HG02759 (cell line): Measurements from ENCODE around the gene ACVR2B.

Experiments used
- ATAC-seq: cut with Tn5 transposase; IDR thresholded peaks from one replicate; pipeline ENCODE4 v1.9.1; 2021; ENCODE audit warnings: mild to moderate bottlenecking, moderate library complexity; ENCODE audit not compliant: unreplicated experiment

ACVR2B gene

DNA sequence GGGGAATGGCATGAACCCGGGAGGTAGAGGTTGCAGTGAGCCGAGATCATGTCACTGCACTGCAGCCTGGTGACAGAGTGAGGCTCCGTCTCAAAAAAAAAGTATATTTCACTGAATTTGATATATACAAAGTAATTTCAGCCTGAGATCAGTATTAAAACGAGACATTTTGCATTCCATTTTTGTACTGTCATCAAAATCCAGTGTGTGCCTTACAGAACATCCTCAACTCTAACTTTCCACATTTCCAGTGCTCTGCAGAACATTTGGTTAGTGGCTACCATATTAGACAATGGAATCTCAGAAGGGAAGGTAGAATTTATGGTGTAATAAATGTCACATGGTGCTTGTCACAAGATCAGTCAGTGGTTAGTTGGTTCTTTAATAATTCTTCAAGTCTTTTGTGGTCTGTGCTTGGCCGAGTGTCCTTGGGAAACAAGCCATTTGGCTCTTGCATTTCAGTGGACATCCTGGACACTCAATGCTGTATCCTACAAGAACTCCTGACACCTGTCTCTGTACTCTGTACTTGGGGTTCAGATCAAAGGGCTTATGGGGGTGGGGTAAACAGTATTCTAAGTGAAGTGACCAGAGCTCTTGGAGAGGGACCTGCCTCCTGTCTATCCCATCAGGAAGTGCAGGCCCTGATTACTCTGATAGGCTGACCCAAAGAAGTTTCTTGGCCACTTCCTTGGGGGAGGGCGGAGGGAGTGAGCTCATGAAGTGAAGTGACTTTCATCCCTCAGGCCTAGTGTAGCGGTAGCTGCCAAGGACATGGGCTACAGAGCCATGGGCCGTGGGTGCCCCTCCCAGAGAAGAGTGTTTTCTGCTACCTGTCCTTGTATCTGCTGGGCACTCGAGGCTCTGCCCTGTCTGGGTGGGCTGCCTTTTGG is 3.7 kb downstream of the ACVR2B start:
- ATAC-seq = no peak

DNA sequence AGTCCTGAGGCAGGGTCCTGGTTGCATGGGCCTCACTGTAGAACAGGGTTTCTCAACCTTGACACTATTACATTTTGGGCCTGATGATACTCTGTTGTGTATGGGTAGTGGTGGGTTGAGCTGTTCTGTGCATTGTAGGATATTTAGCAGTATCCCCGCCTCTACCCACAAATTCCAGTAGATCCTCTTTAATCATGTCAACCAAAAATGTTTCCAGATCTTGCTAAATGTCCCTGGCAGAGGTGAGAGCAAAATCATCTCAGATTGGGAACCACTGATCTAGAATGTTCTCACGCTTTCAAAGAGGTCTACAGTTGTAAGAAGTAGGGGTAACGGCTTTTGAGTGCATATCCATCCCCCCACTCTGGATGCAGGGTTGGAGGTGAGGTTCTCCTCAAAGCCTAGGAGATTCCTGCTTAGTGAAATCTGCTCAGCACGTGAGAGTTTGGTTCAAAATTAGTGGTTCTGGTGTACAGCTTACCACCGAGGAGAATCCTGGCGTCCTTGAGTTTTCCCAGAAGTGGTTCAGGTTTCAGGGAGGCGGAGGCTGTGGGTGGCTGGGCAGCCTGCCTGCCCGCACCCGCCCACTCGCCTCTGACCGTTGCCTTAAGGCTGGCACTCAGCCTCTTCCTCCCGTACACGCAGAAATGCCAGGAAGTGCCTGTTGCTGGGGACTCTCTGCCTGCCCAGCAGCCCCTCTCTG is 5.3 kb downstream of the ACVR2B start:
- no peak for ATAC-seq

DNA sequence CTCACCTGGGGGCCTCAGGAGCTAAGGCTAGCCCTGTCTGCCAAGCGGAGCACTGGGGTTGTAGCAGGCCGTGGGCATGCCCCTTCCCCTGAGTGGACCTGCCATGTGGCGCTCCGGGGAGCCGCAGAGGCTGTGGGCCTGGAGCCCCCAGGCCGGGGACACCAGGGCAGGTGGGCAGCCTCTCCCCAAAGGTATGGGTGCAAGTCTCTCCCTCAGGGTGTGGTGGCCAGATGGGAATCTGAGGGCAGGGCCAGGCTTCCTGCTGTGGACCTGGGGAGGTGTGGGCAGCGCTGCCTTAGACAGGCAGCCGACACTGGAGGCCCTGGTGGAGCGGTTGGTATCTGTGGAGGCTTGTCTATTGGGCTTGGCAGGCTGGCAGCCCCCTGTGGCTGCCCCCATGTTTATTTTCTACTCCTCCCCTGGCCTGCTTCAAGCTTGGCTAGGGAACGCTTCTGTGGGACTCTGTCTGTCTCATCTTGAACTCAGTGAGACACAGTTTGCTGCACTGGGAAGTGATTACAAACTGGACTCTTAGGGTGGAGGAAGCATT is 5.9 kb downstream of the ACVR2B start:
- no peak for ATAC-seq

DNA sequence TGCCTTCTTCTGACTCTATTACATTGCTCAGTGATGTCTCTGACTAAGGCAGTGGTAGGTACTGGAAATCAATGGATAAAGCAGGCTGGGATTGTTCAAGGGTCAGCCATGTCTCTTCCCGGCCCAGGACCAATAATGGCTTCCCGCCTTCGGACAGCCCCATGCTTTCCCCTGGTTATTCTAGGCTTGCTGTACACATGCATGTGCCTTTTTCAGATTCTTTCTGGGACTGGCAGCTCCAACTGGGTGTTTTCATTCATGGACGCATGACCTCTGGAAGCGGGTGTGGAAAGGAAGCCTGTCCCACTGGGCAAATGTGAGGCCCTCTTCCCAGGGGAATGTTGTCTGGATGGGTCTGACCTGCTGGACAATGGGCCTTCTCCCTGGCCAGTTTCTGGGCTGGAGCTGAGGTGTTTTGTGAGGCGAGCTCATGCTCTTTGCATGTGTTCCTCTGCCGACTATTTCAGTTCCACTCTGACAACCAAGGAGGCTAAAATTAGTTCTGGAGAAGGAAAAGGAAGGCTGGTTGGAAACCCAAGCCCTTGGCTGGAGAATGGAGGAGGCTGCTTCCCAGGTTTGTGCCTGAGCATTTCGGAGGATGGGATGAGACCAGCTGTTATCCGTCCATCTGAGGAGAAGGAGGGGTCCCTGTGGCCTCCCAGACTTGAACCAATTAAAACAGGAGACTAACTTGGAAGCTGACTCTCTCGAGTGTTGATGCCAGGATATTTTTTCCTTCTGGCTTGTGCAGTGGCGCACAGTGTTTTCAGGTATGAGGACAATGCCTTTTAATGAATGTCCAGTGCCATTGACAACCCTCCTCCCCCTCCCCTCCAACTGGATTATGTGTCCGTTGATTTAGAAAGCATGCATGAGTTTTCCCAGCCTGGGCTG is 6.9 kb downstream of the ACVR2B start:
- no peak for ATAC-seq

DNA sequence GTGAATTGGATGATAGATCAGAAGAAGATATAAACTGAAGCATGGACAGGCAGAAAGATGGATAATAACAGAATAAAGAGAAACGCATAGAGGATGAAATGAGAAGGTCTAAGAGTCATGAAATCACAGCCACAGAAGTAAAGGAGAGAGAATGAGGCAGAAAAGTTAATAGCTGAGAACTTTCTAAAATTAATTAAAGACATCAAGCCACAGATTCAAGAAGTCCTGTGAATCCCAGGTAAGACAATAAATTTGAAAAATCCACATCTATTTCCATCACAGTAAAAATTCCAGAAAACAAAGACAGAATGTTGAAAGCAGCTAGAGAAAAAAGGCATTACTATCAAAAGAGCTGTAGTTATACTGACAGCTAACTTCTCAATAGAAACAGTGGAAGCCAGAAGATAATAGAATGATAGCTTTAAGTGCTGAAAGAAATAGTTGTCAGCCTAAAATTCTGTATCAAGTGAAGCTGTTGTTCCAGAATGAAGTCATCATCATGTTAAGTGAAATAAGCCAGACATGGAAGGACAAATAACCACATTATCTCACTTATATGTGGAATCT is 12.0 kb downstream of the ACVR2B start:
- ATAC-seq = no peak

DNA sequence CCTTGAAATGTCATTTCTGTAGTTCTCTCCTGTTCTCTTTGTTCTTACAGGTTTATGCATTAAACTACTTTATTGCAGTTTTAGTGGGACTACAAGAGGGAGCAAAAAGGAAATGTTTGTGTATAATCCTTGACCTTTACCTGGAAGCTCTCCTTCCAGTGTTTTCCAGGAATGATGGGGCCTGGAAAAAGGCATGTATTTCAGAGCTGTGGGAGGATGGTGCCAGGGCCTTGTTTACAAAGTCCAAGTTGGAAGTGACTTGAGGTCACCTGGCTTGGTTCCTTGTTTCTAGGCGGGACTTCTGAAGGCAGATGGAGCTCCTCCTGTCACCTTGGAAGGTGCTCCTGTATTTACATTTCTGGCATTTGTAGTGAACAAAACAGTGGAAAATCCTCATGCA is 15.1 kb downstream of the ACVR2B start:
- ATAC-seq = no peak

DNA sequence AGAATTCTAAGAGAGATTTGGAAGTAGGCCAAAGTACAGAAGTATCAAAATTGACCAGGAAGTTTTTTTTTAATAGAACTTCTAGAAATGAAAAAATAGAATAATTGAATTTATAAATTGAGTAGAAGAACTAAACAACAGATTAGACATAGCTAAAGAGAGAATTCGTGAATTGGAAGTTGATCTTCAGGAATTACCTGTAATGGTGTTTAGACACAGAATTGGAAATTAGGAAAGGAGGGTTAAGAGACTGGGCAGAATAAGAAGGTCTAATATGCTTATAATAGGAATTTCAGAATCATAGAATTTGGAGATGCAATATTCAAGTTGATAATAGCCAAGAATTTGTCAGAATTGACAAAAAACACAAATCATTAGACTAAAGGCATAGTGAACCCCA is 16.2 kb downstream of the ACVR2B start:
- no peak for ATAC-seq

DNA sequence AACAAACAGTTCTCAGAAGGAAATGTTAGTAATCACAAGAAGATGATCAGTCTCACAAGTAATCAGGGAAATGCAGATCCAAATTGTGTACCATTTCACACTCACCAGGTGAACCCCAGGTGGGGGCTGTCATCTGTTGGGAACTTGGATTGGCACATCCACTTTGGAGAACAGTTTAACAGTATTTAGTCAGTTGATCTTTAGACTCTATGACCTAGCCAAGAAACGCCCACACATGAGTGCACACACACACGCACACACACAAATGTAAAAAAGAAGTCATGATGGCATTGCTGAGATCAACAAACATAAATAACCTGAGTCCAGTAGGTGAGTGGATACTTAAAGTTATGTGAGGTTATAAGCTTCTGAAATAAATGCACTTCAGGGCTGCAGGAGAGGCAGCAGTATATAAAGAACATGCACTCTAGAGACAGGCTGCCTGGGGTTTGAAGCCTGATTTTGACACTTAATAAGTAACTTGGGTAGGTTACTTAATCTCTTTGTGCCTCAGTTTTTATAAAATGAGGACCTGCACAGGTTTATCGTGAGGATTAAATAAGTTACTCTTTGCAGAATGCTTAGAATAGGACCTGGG is 17.7 kb downstream of the ACVR2B start:
- ATAC-seq = no peak

DNA sequence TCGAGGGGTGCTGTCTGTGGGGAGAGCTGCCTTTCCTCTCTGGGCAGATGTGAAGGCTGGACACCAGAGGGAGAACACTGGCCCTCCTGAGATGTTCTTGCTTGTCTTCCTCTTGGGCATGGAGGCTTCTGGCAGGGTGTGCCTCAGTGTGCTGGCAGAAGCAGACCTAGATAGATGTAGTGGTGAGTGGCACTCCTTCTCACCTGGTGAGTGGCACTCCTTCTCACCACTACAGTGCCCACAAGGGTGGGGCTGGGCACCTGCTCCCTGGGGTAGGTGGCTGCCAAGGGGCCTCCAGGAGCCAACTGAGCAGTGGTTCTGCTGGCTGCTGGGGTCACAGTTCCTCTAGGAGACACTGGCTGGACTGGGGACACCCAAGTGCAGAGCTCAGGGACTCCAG is 18.7 kb downstream of the ACVR2B start:
- no peak for ATAC-seq

DNA sequence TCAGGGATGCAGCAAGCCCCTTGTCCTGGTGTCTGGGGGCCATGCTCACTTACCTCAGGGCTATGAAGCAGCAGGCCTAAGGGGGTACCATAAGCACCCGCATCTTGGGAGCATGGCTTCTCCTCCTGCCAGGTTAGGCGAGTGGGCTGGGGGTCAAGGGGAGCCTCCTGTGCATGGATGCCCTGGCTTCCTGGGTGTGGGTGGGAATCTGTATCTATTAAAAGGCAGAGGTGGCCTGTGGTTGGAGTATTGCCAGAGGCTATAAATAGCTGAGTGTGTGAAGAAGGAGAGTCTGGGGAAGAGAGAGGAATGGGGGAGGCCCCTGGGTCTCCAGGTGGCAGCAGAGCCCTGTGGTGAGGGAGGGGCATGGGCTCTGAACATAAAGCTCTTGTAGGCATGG is 19.5 kb downstream of the ACVR2B start:
- ATAC-seq = no peak

DNA sequence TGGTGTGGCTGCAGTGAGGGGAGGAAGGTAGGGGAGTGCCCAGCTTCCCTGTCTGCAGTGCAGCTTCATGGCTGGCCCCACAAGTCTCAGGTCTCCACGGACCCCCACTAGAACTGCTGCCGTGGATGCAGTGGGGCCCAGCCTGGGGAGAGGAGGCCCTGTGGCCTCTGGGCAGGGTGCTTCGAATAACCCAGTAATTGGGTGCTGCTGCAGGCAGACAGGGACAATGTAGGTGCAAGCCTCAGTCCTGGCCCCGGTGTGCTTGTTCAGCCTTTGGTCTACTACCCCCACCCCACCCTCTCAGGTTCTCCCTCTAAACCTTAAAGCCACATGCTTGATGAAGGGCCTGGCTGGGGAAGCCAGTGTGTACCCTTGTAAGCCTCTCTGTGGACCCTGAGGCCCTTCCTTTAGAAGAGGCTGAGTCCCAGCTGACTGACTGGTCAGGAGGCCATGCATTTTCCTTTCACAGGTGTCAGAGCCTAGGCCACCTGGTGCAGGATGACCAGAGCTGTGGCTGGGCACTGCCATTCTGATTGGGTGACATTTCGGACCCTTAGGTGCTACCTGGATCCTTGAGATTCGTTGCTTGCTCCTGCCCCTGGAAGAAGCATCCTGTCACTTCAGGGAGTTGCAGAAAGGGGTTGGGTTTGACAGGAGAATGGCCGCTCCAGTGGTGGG is 21.4 kb downstream of the ACVR2B start:
- ATAC-seq = no peak

DNA sequence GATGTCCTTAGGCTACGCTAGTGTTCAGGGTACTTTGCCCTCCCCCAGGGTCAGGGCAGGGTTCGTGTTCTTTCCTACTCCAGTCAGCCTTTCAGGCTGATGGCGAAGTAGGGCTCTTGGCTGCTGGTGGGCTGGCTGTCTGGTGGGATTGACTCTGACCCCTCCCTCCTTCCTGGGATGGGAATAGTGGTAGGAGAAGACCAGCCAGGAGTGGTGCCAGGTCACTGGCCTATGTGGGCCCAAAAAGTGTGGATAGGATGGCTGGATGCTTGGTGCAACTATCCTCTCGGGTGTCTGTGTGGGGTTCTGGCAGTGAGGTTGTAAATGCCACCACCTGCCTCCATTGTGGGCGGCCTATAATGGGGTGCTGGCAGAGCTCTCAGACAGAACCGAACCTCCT is 22.0 kb downstream of the ACVR2B start:
- no peak for ATAC-seq

DNA sequence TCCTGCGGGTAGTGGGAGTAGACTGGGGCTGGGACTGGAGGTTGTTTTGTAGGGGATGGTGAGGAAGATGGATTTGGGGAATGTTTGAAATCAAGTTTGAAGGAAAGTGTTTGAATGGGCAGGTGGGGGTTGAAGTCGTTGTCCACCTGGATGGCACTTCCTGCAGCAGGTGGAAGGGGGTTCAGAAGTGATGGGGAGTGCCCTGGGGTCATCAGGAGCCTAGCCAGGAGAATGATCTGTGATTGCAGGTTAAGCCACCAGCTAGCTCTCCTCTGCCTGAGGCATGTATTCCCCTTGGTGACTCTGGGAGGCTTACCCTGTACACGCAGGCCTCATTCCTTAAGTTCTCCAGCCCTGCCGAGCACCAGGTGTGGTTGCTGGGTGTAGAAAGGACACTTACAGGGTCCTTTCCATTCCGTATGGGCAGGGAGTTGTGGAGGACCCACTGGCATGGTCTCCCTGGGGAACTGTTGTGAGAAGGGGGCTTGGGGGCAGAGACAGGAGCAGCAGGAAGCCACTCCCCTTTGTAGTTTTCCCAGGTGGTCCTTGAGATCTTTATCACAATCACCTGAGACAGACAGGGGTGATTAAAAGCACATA is 22.6 kb downstream of the ACVR2B start:
- ATAC-seq = no peak

DNA sequence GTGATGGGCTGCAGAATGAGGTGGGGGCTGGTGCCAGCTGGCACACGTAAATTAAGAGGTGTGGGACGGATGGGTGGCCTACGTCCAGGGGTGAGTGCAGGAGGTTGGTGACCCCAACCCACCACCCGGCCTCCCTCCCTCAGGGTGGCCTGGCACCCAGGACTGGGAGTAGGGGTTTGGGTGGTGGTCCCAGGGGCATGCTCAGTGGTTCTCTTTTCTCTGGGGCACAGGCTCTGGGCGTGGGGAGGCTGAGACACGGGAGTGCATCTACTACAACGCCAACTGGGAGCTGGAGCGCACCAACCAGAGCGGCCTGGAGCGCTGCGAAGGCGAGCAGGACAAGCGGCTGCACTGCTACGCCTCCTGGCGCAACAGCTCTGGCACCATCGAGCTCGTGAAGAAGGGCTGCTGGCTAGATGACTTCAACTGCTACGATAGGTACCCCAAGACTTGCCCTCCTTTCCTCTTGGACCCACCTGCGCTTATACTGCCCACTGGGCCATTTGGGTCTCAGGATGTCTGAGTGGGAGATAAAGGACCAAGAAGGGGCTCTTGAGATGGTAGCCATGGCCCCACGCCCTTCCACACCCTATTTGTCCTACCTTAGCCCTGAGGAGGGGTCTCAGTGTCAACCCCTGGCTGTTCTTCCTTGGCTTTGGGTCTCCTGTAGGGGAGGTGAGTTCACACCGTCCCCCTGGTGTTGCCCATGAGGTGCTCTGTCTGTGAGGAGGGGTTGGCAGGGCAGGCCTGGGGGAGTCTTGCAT is 23.5 kb downstream of the ACVR2B start:
- ATAC-seq = no peak

DNA sequence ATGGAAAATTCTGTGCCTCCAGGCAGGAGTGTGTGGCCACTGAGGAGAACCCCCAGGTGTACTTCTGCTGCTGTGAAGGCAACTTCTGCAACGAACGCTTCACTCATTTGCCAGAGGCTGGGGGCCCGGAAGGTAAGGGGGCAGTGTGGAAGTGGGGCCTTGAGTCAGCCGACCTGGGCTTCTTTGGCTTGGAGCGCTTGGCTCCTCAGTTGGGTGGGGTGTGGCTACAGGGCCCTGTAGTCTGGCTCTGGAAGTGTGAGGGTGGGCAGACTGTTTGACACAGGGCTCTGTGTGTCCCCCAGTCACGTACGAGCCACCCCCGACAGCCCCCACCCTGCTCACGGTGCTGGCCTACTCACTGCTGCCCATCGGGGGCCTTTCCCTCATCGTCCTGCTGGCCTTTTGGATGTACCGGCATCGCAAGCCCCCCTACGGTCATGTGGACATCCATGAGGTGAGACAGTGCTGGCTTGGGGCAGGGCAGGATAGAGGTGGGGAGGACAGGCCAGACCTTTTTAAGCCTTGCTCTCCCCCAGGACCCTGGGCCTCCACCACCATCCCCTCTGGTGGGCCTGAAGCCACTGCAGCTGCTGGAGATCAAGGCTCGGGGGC is 24.3 kb downstream of the ACVR2B start:
- ATAC-seq = no peak

DNA sequence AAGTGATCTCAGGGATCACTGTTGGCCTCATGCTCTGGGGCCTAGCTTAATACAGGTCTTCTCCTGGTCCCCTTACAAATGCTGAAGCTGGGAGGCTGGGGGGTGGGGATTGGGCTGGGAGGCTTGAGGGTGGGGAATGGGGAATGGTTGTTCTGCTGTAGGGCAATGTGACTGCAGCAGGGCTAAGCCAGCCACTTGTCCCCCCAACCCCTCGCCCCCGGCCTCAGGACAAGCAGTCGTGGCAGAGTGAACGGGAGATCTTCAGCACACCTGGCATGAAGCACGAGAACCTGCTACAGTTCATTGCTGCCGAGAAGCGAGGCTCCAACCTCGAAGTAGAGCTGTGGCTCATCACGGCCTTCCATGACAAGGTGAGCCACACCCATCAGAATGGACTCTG is 25.2 kb downstream of the ACVR2B start:
- ATAC-seq = no peak

DNA sequence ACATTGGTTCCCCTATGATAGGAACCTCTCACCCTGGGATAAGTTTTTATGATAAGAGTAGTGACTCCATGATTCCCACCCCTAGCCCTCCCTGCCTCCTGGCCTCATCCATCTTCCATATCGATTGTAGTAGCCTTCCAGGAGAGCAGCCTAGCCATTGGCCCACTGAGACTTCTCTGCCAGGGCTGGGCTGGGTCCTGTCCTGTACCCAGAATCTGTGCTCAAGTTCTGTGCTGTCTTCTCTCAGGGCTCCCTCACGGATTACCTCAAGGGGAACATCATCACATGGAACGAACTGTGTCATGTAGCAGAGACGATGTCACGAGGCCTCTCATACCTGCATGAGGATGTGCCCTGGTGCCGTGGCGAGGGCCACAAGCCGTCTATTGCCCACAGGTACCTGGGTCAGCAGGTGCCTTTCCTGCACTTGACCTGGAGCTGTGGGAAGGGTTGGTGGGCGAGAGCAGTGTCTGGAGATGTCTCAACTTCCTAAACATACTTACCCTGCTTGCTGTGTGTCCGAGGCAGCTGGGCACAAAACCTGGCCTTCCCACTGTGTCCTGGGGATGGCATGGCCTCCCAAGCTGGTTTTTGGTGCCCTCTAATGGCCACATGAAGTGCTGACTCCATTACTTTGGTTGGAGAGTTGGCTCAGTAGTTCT is 25.9 kb downstream of the ACVR2B start:
- ATAC-seq = peak; percentile 77

DNA sequence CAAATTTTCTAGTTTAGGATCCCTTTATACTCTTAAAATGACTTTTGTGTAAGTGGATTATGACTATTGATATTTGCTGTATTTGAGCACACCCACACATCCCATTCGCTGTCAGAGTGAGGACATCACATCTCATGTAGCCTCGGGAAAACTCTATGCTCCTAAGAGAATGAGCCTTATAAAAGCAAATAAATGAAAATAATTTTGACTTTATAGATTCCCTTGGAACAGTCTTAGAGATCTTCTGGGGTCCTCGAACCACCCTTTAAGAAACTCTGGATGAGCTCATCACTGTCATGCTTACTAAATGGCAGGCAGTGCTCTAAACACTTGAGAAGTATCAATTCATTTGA is 26.4 kb downstream of the ACVR2B start:
- no peak for ATAC-seq
